HG03064 (cell line): ENCODE measurements around the gene REXO1.
A peak's percentile ranks its signal among the peaks of the same experiment; 100 is the strongest.
"Not testable (repeated sequence)": the region's sequence is repeated elsewhere in the genome, so short reads cannot be mapped to it uniquely, and the experiment has no call there.

Experiments used
- ATAC-seq: cut with Tn5 transposase; IDR thresholded peaks from one replicate; pipeline ENCODE4 v1.9.1; 2021; ENCODE audit warnings: low read depth; ENCODE audit not compliant: unreplicated experiment

Gene REXO1

GRCh38 chr19:1848399-1849131, at the start of gene REXO1:
TSS of gene REXO1 (minus strand) at chr19:1848483. CDS start at chr19:1848358, 125 bp downstream.
- ATAC-seq, result peak; percentile 62

- ATAC-seq, result no peak
Observed at GRCh38 chr19:1896508-1896907, 48.2 kb upstream of the REXO1 start.

GRCh38 chr19:1893791-1894190, 45.5 kb upstream of the REXO1 start:
- no peak for ATAC-seq

GRCh38 chr19:1889907-1890306, 41.6 kb upstream of the REXO1 start:
- no peak for ATAC-seq

GRCh38 chr19:1888385-1888784, 40.1 kb upstream of the REXO1 start:
- ATAC-seq, result no peak

GRCh38 chr19:1886360-1886759, 38.1 kb upstream of the REXO1 start:
- not testable (repeated sequence) for ATAC-seq

- ATAC-seq, result not testable (repeated sequence)
Observed at GRCh38 chr19:1885398-1886119, 37.3 kb upstream of the REXO1 start, which contains the start of gene ABHD17A. TSS of gene ABHD17A (minus strand) at chr19:1885496. CDS start at chr19:1881566, 3,930 bp downstream.

GRCh38 chr19:1884719-1885334, 36.5 kb upstream of the REXO1 start:
- ATAC-seq, result no peak

- no peak for ATAC-seq
Observed at GRCh38 chr19:1884291-1884718, 36.0 kb upstream of the REXO1 start.

GRCh38 chr19:1883784-1884183, 35.5 kb upstream of the REXO1 start:
- ATAC-seq, result no peak

GRCh38 chr19:1882786-1883692, 34.8 kb upstream of the REXO1 start:
- ATAC-seq, result no peak

- ATAC-seq, result no peak
Observed at GRCh38 chr19:1882089-1882785, 34.0 kb upstream of the REXO1 start.

GRCh38 chr19:1881393-1882088, 33.3 kb upstream of the REXO1 start:
- not testable (repeated sequence) for ATAC-seq

GRCh38 chr19:1880611-1881392, 32.5 kb upstream of the REXO1 start:
- ATAC-seq, result no peak

- ATAC-seq, result not testable (repeated sequence)
Observed at GRCh38 chr19:1879982-1880381, 31.7 kb upstream of the REXO1 start.

- ATAC-seq, result not testable (repeated sequence)
Observed at GRCh38 chr19:1878583-1878982, 30.3 kb upstream of the REXO1 start.

GRCh38 chr19:1877280-1877660, 29.0 kb upstream of the REXO1 start:
- not testable (repeated sequence) for ATAC-seq

GRCh38 chr19:1876496-1877279, 28.4 kb upstream of the REXO1 start:
- ATAC-seq, result not testable (repeated sequence)
